CD4-positive, alpha-beta T cell treated with Interleukin-10 for 1 hour (primary cell): ENCODE data around the gene GLIPR1.
A peak's percentile ranks its signal among the peaks of the same experiment; 100 is the strongest.
"Not testable (repeated sequence)": the region's sequence is repeated elsewhere in the genome, so short reads cannot be mapped to it uniquely, and the experiment has no call there.

ENCODE experiments used
- DNase-seq: peaks from one replicate; pipeline ENCODE4 v3.0.0-alpha.2; 2020

Gene GLIPR1

DNA sequence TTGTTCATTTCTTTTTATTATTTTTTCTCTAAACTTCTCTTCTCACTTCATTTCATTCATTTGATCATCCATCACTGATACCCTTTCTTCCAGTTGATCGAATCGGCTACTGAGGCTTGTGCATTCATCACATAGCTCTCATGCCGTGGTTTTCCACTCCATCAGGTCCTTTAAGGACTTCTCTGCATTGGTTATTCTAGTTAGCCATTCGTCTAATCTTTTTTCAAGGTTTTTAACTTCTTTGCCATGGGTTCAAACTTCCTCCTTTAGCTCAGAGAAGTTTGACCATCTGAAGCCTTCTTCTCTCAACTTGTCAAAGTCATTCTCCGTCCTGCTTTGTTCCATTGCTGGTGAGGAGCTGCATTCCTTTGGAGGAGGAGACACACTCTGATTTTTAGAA, 41.6 kb downstream of the GLIPR1 start:
- DNase-seq, result not testable (repeated sequence)

DNA sequence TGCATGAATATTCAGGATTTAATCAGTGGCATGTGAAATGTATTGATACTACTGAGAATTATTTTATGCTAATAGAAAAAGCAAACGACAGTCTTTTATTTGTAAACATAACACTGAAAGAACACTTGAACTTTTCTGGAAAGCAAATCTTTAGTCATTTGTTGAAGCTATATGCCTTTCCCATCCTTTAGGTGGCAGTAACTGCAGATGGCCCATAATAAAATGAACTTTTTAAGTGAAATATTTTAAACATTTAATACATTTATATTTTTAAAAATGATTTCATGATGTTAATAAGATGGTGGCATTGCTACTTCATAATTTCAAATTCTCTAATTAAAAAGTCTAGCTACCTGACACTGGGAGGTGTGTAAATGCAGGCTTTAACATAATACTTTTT, 44.7 kb downstream of the GLIPR1 start:
- DNase-seq, result no peak

DNA sequence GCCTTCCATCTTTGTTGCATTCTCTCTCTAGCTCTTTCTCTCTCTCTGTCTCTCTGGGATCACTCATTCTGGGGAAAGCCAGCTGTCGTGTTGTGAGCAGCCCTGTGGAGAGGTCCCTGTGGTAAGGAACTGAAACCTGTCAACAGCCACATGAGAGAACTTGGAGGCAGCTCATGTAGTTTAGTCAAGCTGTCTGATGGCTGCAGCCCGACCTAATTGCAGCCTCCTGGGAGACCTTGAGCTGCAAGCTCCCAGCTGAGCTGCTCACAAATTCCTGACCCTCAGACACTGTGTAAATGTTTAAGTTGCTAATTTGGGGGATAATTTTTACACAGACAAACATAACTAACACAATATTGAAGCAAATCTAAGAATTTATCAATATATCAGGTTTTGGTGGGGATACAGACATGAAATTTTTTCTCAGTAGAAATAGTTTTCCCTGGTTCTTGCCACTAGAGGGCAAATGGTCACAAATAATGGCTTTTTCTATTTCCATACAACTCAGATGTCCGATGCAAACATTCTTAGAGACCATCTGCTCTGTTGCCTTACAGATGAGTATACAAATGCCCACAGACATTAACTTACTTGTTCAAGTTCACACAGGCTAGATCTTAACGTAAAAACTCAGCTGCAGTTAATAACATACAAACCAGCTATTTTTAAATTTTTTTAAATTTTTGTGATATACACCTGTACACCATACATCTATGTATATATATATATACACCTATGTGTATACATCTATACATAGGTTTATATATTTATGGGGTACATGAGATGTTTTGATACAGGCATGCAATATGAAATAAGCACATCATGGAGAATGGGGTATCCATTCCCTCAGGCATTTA, 46.3 kb downstream of the GLIPR1 start:
- DNase-seq, result peak; percentile 56

DNA sequence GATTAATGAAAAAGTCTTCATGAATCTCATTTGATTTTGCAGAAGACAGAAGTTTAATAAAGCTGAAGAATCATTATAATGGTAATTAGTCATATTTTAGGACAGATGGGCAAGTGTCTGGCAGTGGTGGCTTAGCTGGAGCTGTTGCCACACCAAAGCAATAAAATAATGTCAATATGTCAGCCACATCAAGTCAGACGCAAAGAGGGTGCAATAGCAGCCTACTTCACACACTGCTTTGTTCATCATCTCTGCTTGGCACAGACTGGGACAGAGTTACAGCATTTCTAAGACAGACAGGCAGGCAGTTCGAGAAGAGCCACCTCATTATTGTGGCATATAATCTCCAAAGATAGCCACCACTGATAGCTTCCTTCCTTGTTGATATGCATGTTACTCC, 47.7 kb downstream of the GLIPR1 start:
- no peak for DNase-seq

DNA sequence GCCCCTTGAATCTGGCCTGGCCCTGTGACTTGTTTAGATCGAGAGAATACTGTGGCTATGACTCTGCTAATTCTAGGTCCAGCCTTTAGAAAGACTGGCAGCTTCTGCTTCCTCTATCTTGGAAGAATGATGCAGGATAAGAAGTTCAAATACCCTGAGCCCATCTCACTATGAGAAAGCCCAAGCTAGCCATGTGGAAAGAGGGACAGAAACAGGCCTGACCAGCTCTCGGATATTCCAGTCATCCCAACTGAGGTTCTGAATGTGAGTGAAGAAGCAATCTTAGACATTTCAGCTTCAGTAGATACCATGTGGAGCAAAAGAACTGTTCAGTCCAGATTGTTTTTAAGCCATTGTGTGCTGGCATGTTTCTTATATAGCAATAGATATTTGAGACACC, 48.1 kb downstream of the GLIPR1 start:
- no peak for DNase-seq

DNA sequence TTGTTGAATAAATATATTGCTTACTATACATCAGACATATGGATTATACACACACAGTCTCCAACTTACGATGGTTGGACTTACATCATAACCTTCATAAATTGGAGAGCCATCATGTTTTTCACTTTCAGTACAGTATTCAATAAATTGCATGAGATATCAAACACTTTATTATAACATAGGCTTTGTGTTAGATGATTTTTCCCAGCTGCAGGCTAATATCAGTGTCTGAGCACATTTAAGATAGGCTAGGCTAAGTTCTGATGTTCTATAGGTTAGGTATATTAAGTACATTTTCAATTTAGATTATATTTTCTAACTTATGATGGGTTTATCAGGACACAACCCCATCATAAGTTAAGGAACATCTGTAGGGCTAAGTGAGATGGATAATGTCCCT, 48.8 kb downstream of the GLIPR1 start:
- DNase-seq, result no peak

DNA sequence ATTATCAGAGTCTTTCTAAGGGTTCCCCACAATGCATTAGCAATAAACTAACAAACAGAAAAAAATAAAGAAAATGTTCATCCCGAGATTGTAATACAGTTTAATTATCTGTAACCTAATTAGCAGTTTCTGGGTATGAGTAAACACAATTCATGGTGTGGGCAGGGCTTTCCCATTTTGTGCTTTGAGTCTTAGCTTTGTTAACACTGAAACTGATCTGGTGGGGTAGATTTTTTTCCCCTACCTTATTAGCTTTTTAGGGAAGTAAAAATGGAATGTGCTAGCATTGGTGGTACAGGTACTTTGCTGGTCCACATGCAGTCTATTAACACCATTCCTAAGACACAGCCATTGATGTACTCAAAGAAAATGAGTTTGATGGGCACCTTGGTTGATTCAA, 49.3 kb downstream of the GLIPR1 start:
- no peak for DNase-seq

DNA sequence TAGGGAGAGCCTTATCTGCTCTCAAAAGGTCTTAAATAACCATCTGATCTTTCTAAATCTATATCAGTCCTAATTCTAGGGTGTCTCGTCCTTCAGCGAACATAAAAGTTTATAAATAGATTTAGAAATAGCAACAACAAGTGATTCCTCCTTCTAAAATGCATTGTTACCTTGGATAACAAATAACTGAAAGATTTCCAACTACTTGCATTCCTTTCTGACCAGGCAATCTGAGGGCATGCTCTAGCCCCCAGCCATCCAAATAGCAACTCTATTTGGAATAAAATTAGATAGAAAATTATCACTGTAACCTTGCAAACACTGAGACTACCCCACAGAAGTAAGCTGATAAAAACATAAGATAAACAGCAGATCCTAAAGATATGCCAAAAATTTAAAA, 52.7 kb downstream of the GLIPR1 start:
- DNase-seq, result no peak

DNA sequence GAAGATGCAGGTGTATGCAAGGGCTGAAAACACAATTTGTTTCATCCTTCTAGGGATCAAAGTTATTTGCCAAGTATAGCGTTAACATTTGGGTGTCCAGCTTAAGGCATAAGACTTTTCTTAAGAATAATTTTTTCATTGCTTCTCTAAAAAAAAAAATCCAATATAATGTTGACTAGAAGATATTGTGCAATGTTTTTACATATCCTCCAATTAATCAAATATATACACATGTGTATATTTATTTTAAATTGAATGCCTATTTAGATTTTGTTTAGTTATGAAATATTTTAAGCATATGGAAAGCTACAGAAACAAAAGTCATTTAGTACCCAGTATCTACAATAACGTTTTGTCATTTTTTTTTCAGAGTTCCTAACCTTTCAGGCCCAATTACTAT, 59.3 kb downstream of the GLIPR1 start:
- no peak for DNase-seq

DNA sequence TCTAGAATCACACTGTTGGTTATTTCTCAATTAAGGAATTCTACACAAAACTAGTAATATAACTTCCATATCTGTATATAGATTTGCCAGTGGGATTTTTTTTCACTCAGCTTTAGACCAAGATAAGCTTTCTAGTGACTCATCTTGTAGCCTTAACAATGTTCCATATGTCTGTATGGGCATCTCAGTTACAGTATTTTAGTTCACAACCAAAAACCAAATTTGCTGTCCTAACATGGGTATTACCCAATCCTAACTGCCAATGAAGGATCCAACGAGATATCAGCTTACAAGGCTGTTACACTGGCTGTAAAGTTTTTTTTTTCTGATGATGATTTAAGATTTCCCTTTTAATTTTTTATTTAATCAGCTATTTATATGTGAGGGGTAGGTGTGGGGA, 62.4 kb downstream of the GLIPR1 start:
- DNase-seq, result no peak

DNA sequence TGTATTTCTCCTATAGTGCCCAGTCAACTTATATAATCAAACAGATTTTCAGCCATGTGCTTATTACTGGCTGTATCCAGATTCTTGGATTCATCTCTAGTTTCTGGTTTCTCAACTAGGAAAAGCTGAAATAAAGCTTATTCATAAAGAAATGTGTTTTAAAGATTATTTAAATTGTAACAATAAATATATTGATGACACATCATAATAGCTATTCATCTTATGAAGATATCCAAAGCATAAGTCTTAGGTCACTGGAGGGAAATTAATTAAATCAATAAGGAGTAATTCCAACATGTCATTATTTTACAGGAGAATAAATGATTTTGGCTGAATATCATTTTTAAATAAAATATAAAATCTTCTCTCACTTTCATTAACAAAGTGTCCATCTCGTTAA, 63.0 kb downstream of the GLIPR1 start:
- no peak for DNase-seq

DNA sequence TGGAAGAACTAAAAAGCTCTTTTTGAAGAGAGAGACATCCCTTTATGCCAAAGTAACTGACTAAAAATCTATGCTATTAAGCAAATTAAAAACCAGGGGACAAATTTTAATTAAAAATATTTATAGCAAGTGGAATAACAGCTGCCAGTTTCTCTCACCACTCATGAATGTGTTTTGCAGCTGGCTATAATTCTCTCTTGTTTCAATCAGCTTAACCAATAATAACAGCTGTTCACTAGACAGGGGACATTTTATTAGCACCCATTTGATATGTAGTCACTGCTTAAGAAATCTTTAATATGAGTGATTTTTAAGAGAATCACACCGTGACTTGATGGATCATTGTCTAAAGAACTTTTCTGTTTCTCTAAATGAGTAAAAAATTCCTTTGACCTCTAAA, 65.1 kb downstream of the GLIPR1 start:
- no peak for DNase-seq

DNA sequence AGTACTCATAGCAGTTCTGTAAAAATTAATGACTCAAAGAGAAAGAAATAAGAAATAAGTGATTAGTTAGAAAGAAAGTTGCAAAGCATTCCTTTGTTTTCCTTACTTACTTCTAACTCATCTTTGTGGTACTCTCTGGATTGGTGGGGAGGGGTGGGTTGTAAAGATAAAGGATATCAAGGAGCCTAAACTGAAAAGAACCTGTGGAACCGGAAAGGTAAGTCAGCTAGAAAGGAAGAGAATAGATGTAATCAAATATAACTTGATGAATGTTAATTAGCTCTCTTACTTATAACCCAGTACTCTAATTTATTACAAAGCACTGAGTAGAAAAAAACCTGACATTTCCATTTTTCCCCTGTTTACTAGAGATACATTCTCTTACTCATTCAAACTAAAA, 68.3 kb downstream of the GLIPR1 start:
- DNase-seq, result no peak

DNA sequence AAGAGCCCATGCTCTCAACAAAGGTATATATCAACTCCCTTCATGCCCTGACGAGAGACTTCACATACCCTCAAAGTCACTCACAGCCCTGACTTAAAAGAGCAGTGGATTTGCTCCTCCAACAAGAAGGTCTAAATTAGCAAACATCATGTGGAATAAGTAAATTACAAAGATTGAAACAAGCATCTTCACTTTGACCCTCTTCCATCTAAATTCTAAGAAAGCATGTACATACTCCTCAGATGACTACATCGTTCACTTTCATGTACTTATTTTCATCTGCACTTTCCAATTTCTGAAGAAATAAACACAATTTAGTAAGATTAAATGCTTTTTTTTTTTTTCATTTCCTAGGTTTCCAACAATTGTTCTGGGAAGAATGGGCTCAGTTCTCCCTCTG, 69.4 kb downstream of the GLIPR1 start:
- DNase-seq, result no peak

DNA sequence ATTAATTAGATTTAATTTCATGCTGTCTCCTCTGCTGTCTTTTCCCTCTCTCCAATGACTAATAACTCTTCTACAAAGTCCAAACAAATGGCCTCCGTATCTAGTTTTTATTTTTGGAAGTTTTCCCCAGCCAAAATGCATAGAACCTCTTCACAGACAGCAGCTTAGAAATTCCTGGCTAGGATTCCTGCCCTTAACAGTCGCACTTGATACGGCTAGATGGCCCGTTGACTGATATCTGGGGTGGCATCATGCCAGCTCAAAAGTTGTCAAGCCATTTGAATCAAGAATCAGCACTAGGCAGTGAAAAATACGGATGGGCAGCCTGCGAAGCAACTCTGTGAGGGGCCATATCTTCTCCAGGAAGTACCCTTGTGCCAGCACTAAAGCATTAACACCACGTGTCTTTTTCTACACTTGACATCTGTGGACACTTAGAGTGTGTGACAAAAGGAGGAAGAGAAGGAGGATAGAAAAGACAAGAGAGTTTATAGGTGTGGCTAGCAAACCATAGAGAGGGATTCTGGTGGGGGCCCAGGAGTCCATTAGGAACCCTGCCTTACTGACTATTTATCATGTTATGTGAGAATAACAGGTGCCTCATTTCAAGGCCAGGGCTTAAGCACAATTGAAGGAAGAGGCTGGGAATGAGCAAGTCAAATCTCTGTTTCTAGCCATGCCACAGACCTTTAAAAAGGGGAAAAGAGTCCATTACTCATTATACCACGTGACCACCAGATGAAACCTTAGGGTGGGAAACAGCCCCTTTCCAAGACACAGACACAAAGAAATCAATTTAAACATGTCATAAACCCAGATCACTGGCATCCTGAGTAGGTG, 70.1 kb downstream of the GLIPR1 start:
- no peak for DNase-seq

DNA sequence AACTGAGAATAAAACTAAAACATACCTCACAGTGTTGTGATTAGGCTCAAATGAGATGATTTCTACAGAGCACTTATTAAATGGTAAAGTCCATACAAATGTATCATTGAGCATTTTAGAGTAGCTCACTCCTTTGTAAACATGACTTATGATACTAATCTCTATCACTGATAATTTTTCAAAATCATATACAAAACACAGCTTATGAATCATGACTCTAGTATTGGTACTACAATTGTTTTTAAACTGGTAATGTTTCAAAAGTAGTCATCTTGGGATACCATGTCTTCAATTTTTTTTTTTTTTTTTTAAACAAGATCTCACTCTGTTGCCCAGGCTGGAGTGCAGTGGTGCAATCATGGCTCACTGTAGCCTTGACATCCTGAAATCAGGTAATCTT, 70.9 kb downstream of the GLIPR1 start:
- DNase-seq, result no peak

DNA sequence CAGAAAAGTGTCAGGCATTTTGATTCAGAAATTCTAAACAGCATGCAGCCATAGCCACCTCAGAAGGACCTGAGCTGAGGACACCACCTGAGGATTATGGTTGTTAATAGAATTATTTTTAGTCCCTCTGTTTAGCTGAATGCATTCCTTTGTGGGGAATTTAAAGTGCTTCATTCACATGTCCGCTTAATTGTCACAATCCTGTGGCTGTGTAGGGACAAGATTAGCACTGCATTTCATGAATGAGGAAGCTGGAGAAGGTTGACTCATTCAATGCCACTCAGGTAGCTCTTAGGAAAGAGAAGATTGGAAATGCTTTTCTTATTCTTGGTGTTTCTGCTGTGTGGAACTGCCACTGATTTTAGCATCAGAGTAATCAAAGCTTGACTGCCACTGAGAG, 72.8 kb downstream of the GLIPR1 start:
- no peak for DNase-seq
